CD14-positive monocyte (primary cell): ENCODE data around the gene DGCR2. TPM values are rescaled to one million over a fixed set of nuclear protein-coding genes. Genes with fewer than 3 reads are reported as not detected.
"Not testable (repeated sequence)": the region's sequence is repeated elsewhere in the genome, so short reads cannot be mapped to it uniquely, and the experiment has no call there.

Experiments used
- DNase-seq, 3 donors: peaks; one replicate each; pipeline ENCODE4 v3.0.0-alpha.2; 2011 to 2022
- H2AFZ ChIP-seq: 2 replicates; pipeline ENCODE4 v1.6.0; 2012; ENCODE audit warnings: mild to moderate bottlenecking, low read depth, low read length, inconsistent platforms; ENCODE audit not compliant: insufficient read depth, poor library complexity, severe bottlenecking
- H3K27ac ChIP-seq, 2 donors: 1 replicate in 1 of 2; 2 replicates in 1 of 2; pipeline ENCODE4 v1.5.1; 2012 to 2013; ENCODE audit warnings: low read length in 2 of 2, control low read depth in 1 of 2, inconsistent platforms in 1 of 2, low read depth in 1 of 2, mild to moderate bottlenecking in 1 of 2
- H3K27me3 ChIP-seq, 2 donors: one replicate each; pipeline versions ENCODE4 v1.6.0 to v1.6.1; 2011 to 2013; ENCODE audit warnings: low read length in 2 of 2; ENCODE audit not compliant: control insufficient read depth in 2 of 2, insufficient read depth in 2 of 2
- H3K36me3 ChIP-seq, 2 donors: replicated peaks in 1 of 2; 1 replicate in 1 of 2; 2 replicates in 1 of 2; pipeline versions ENCODE4 v1.5.1 to v1.6.1; 2012 to 2013; ENCODE audit warnings: low read length in 2 of 2, control low read depth in 1 of 2, inconsistent platforms in 1 of 2, mild to moderate bottlenecking in 1 of 2; ENCODE audit not compliant: insufficient read depth in 2 of 2, control insufficient read depth in 1 of 2
- H3K4me1 ChIP-seq, 2 donors: 1 replicate in 1 of 2; 2 replicates in 1 of 2; pipeline versions ENCODE4 v1.5.1 to v1.6.1; 2012 to 2013; ENCODE audit warnings: low read length in 2 of 2, control low read depth in 1 of 2, inconsistent platforms in 1 of 2, mild to moderate bottlenecking in 1 of 2, moderate library complexity in 1 of 2; ENCODE audit not compliant: insufficient read depth in 2 of 2, control insufficient read depth in 1 of 2
- H3K4me2 ChIP-seq: replicated peaks from 2 replicates; pipeline ENCODE3; 2012; ENCODE audit warnings: low read length, moderate library complexity, mild to moderate bottlenecking; ENCODE audit not compliant: poor library complexity, severe bottlenecking; ENCODE audit errors: extremely low read depth
- H3K4me3 ChIP-seq, 3 experiments: fragments of 200-600 bp in 1 of 3; sonication (generic) in 1 of 3; replicated peaks in 1 of 3; 1 replicate in 2 of 3; 2 replicates in 1 of 3; pipeline ENCODE4 v1.5.1; 2011 to 2013; ENCODE audit warnings: low read length in 3 of 3, mild to moderate bottlenecking in 3 of 3, control low read depth in 2 of 3, low read depth in 2 of 3, inconsistent platforms in 1 of 3, moderate library complexity in 1 of 3
- H3K79me2 ChIP-seq: 2 replicates; pipeline ENCODE4 v1.6.0; 2012; ENCODE audit warnings: mild to moderate bottlenecking, control low read depth, inconsistent platforms, low read length, moderate library complexity; ENCODE audit not compliant: insufficient read depth
- H3K9ac ChIP-seq: 2 replicates; pipeline ENCODE4 v1.6.0; 2017; ENCODE audit warnings: low read length, mild to moderate bottlenecking; ENCODE audit not compliant: insufficient read depth, poor library complexity, severe bottlenecking
- H3K9me3 ChIP-seq, 2 donors: replicated peaks in 1 of 2; 1 replicate in 1 of 2; 2 replicates in 1 of 2; pipeline versions ENCODE4 v1.5.1 to v1.6.1; 2012 to 2013; ENCODE audit warnings: low read length in 2 of 2, control low read depth in 1 of 2; ENCODE audit not compliant: control insufficient read depth in 1 of 2, insufficient read depth in 1 of 2
- H4K20me1 ChIP-seq: 2 replicates; pipeline ENCODE4 v1.6.0; 2012; ENCODE audit warnings: mild to moderate bottlenecking, low read length, control low read depth, moderate library complexity; ENCODE audit not compliant: insufficient read depth
- H3K27ac Mint-ChIP-seq, 7 donors: one replicate each; pipeline ENCODE4 v1.8.0; 2020; ENCODE audit warnings: mild to moderate bottlenecking in 7 of 7, mixed read lengths in 7 of 7, moderate library complexity in 6 of 7, inconsistent platforms in 2 of 7
- H3K27me3 Mint-ChIP-seq, 3 donors: one replicate each; pipeline ENCODE4 v1.8.0; 2021 to 2022; ENCODE audit warnings: low read depth in 3 of 3, mild to moderate bottlenecking in 3 of 3, mixed read lengths in 3 of 3, moderate library complexity in 3 of 3, inconsistent platforms in 1 of 3
- H3K36me3 Mint-ChIP-seq, 2 donors: one replicate each; pipeline ENCODE4 v1.8.0; 2020; ENCODE audit warnings: mixed read lengths in 2 of 2, inconsistent platforms in 1 of 2, mild to moderate bottlenecking in 1 of 2
- H3K4me1 Mint-ChIP-seq: one replicate; pipeline ENCODE4 v1.8.0; 2020; ENCODE audit warnings: mild to moderate bottlenecking, mixed read lengths
- H3K4me3 Mint-ChIP-seq, 2 donors: one replicate each; pipeline ENCODE4 v1.8.0; 2020; ENCODE audit warnings: mild to moderate bottlenecking in 2 of 2, mixed read lengths in 2 of 2, moderate library complexity in 1 of 2
- H3K9me3 Mint-ChIP-seq, 7 donors: one replicate each; pipeline ENCODE4 v1.8.0; 2020 to 2022; ENCODE audit warnings: mixed read lengths in 7 of 7, mild to moderate bottlenecking in 6 of 7, moderate library complexity in 6 of 7, inconsistent platforms in 2 of 7
- CTCF ChIP-seq: fragments of 200-600 bp; IDR thresholded peaks from one replicate; pipeline ENCODE4 v1.8.0; 2022; ENCODE audit warnings: antibody characterized with exemption, mild to moderate bottlenecking
- WGBS: methylation state at CpG from one replicate; pipeline ENCODE4 v1.1.5; 2013; ENCODE audit warnings: missing lambda C conversion rate; ENCODE audit not compliant: insufficient coverage; 5-methylcytosine and 5-hydroxymethylcytosine counted together
- intact Hi-C, 2 donors: fragments of 100-400 bp; cut with micrococcal nuclease; formaldehyde crosslinking; loops; one replicate each; pipeline versions ENCODE4 v1.15.0 to v1.15.1; 2023
- polyA plus RNA-seq, 3 donors: library from polyadenylated mRNA; depleted of rRNA in 1 of 3; unstranded in 2 of 3; stranded (reverse) in 1 of 3; fragments of 300-500 nt in 2 of 3; fragments of >200 nt in 1 of 3; fragmentation: Illumina TruSeq in 2 of 3; gene quantifications; 1 replicate in 2 of 3; 2 replicates in 1 of 3; pipeline ENCODE4 v1.2.3, GENCODE V29; 2012 to 2021

DGCR2 gene
- polyA plus RNA-seq, 3 donors = 28.9 to 37.0 (median 36.2) TPM

DNA sequence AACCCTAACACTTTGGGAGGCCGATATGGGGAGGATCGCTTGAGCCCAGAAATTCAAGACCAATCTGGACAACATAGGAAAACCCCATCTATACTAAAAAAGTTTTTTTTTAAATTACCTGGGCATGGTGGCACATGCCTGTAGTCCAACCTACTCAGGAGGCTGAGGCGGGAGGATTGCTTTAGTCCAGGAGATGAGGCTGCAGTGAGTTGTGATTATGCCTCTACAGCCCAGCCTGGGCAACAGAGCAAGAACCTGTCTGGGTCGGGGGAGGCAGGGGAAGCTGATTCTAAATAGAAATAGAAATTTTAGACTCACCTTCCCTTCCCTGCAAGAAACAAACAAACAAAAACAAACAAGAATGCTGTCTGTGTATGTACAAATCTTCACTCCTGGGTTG lies 133.3 kb downstream of the DGCR2 start:
- no peaks in the 10 kb centered on the region for H3K36me3 ChIP-seq
- no peak for TF ChIP-seq CTCF
- H3K27me3 ChIP-seq = no peaks in the 10 kb centered on the region
- H3K4me1 ChIP-seq = no peaks in the 10 kb centered on the region
- H2AFZ ChIP-seq = no peak overlapping the region
- no peaks in the 10 kb centered on the region for H3K9me3 ChIP-seq
- intact Hi-C loops = no loop called here
- H3K4me2 ChIP-seq = no peak overlapping the region
- H3K4me3 Mint-ChIP-seq = no peak overlapping the region
- no peak overlapping the region for H3K27ac Mint-ChIP-seq
- H3K4me1 Mint-ChIP-seq = no peaks in the 10 kb centered on the region
- H3K79me2 ChIP-seq = no peaks in the 10 kb centered on the region
- DNase-seq = no peak
- 100% methylated on average over 2 of the region's 4 CpGs for WGBS
- H3K9ac ChIP-seq = no peak overlapping the region
- H3K4me3 ChIP-seq = no peak overlapping the region
- H4K20me1 ChIP-seq = no peaks in the 10 kb centered on the region
- H3K27ac ChIP-seq = no peak overlapping the region
- H3K27me3 Mint-ChIP-seq = peaks cover 0 to 8% (median 4%) of the 10 kb centered on the region in 3 donors
- no peaks in the 10 kb centered on the region for H3K36me3 Mint-ChIP-seq
- H3K9me3 Mint-ChIP-seq = no peaks in the 10 kb centered on the region

- Histone ChIP-seq H3K4me3 (no peak overlapping the region), H3K36me3 (no peaks in the 10 kb centered on the region), H3K4me1 (no peaks in the 10 kb centered on the region), H3K9me3 (no peaks in the 10 kb centered on the region), H3K79me2 (no peaks in the 10 kb centered on the region), H3K9ac (no peak overlapping the region), H3K27me3 (no peaks in the 10 kb centered on the region), H3K4me2 (no peak overlapping the region), H3K27ac (no peak overlapping the region), H2AFZ (no peak overlapping the region), H4K20me1 (no peaks in the 10 kb centered on the region)
- no peak for DNase-seq
- Mint-ChIP-seq H3K27me3 (peaks cover 0 to 4% (median 4%) of the 10 kb centered on the region in 3 donors), H3K36me3 (no peaks in the 10 kb centered on the region), H3K4me3 (no peak overlapping the region), H3K4me1 (no peaks in the 10 kb centered on the region), H3K27ac (no peak overlapping the region), H3K9me3 (no peaks in the 10 kb centered on the region)
- intact Hi-C loops = no loop called here
- 34% methylated on average over 7 of the region's 13 CpGs for whole genome bisulfite sequencing
- no peak for TF ChIP-seq CTCF
These were observed 134.4 kb downstream of the DGCR2 start for GRCh38 chr22:18987765-18988164.

DNA sequence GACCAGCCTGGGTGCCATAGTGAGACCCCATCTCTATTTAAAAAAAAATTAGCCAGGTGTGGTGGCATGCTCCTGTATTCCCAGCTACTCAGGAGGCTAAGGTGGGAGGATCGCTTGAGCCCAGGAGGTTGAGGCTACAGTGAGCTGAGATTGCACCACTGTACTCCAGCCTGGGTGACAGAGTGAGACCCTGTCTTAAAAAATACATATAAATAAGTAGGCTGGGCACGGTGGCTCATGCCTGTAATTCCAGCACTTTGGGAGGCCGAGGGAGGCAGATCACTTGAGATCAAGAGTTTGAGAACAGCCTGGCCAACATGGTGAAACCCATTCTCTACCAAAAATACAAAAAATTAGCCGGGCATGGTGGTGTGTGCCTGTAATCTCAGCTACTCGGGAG lies 135.1 kb downstream of the DGCR2 start:
- H3K4me3 Mint-ChIP-seq, DNase-seq, H3K4me3 ChIP-seq, H3K27ac ChIP-seq, intact Hi-C loops, H3K4me1 ChIP-seq, H3K27ac Mint-ChIP-seq, H3K9me3 ChIP-seq, H4K20me1 ChIP-seq, H3K79me2 ChIP-seq, H3K4me2 ChIP-seq, H3K9me3 Mint-ChIP-seq, H3K27me3 ChIP-seq, H3K9ac ChIP-seq, H3K36me3 Mint-ChIP-seq, H3K4me1 Mint-ChIP-seq, H3K36me3 ChIP-seq, H2AFZ ChIP-seq, H3K27me3 Mint-ChIP-seq: not testable (repeated sequence)
- 100% methylated on average over 1 of the region's 5 CpGs for WGBS
